Brain microvascular endothelial cell (primary cell): ENCODE measurements around the gene KMO.

ENCODE experiments used
- DNase-seq: peaks from one replicate; pipeline ENCODE4 v3.0.0-alpha.2; 2020
- H3K27ac ChIP-seq: fragments of 250-450 bp; sonication (Bioruptor Pico); 2 replicates; pipeline ENCODE4 v1.5.1; 2020; ENCODE audit warnings: mild to moderate bottlenecking, moderate library complexity
- H3K27me3 ChIP-seq: fragments of 250-450 bp; sonication (Bioruptor Pico); replicated peaks from 2 replicates; pipeline ENCODE4 v1.5.1; 2020; ENCODE audit warnings: mild to moderate bottlenecking
- H3K36me3 ChIP-seq: fragments of 250-450 bp; sonication (Bioruptor Pico); replicated peaks from 2 replicates; pipeline ENCODE4 v1.5.1; 2020; ENCODE audit warnings: mild to moderate bottlenecking
- H3K4me3 ChIP-seq: 2 replicates; pipeline ENCODE4 v1.5.1; 2011; ENCODE audit warnings: low read depth, mild to moderate bottlenecking, control low read depth, low read length, moderate library complexity
- in situ Hi-C: cut with HindIII; loops from 2 replicates; pipeline ENCODE4 v1.10.0; 2017; ENCODE audit warnings: low sequenced_read_pairs, low pct_ligation_motif_present
- TF ChIP-seq, protein P1 (sequence below): IDR thresholded peaks from 2 replicates; pipeline ENCODE4 v1.5.1; 2011; ENCODE audit warnings: low read depth, mild to moderate bottlenecking, moderate library complexity, low read length, control low read depth, inconsistent platforms; ENCODE audit errors: missing control alignments

KMO gene

DNA sequence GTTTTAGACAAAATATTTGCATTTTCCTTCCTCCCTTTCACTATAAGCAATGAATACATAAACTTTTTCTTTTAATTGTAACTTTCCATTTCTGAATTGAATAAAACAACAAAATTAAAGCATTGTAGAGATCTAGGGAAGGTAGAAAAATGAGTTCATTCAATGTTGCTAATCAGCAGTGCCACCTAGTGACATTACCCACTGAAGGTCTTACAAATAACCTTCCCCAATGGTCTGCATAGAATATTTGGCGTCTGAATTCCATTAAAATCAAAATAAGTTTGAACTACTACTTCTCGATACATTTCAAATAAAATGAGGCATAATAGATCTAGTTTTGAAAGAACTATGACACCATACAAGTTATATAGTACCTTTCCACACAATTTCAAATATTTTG is 32.3 kb upstream of the KMO start:
- peaks cover 38% of the 10 kb centered on the region for H3K36me3 ChIP-seq
- TF ChIP-seq, protein P1, sequence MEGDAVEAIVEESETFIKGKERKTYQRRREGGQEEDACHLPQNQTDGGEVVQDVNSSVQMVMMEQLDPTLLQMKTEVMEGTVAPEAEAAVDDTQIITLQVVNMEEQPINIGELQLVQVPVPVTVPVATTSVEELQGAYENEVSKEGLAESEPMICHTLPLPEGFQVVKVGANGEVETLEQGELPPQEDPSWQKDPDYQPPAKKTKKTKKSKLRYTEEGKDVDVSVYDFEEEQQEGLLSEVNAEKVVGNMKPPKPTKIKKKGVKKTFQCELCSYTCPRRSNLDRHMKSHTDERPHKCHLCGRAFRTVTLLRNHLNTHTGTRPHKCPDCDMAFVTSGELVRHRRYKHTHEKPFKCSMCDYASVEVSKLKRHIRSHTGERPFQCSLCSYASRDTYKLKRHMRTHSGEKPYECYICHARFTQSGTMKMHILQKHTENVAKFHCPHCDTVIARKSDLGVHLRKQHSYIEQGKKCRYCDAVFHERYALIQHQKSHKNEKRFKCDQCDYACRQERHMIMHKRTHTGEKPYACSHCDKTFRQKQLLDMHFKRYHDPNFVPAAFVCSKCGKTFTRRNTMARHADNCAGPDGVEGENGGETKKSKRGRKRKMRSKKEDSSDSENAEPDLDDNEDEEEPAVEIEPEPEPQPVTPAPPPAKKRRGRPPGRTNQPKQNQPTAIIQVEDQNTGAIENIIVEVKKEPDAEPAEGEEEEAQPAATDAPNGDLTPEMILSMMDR = peak; percentile 58
- in situ Hi-C loops = no loop called here
- no peaks in the 10 kb centered on the region for H3K27me3 ChIP-seq
- no peak overlapping the region for H3K4me3 ChIP-seq
- no peak overlapping the region for H3K27ac ChIP-seq
- peak; percentile 9 for DNase-seq

DNA sequence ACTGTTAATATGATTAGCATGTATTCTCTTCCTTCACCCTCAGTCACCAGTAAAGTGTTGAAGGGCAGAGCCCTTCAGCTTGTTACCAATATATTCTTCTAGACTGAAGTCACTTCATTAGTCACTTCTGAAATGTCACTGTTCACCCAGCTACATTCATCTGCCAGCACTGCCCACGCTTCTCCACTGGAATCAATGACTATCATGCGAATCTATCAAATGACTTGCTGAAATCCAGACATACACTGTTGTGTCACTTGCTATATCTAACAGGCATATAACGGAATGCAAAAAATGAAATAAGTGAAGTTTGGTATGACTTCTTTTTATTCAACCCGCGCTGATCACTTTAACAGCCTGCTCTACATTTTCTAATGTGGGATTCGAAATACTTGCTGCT is 28.7 kb upstream of the KMO start:
- TF ChIP-seq, protein P1 = no peak
- no peak for DNase-seq
- Histone ChIP-seq H3K36me3 (peaks cover 36% of the 10 kb centered on the region), H3K27me3 (no peaks in the 10 kb centered on the region), H3K4me3 (no peak overlapping the region), H3K27ac (no peak overlapping the region)
- in situ Hi-C loops = no loop called here

DNA sequence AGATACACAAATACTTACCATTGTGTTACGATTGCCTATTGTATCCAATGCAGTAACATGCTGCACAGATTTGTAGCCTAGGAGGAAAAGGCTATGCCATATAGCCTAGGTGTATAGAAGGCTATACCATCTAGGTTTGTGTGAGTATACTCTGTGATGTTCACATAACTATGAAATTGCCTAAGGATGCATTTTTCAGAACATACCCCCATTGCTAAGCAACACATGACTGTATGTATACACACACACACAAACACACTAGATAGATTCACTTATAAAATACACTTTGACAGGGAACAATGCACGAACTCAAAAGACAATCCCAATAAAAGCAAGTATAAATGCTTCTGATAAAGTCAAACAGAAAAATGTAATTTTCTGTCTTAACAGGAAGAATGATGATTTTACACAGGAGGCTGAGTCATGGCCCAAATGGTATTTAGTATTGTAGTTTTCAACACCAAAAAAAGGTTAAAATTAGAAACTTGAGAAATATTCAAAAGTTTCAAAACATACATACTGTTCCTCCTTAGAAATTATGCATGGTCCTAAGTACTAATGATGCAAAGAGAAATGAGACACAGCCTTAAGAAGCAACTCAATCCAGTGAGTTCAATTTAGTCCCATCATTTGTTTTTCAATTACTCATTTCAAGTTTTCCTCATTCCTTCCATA is 24.9 kb upstream of the KMO start:
- Histone ChIP-seq H3K27me3 (no peaks in the 10 kb centered on the region), H3K27ac (no peak overlapping the region), H3K36me3 (peaks cover 43% of the 10 kb centered on the region), H3K4me3 (no peak overlapping the region)
- TF ChIP-seq, protein P1 = no peak
- DNase-seq = no peak
- in situ Hi-C loops = no loop called here

DNA sequence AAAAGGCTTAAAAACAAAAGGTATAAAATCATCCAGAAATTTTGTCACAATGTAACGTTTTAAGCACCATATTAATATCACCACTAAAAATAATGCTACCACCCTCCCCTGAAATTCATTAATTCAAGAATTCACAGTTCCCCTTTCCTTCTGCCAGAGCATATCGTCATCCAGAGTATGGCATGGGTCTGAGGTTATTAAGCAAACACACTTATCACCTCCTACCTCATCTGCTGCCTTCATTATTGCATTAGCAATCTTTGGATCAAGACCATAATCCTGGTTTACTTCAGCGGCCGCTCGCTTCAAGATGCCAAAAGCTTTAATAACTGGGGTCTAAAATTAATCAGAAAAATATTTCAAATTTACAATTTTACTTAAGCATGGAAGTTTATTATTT is 18.8 kb upstream of the KMO start:
- peaks cover 15% of the 10 kb centered on the region for H3K36me3 ChIP-seq
- no peaks in the 10 kb centered on the region for H3K27me3 ChIP-seq
- no peak for DNase-seq
- H3K27ac ChIP-seq = no peak overlapping the region
- no peak overlapping the region for H3K4me3 ChIP-seq
- TF ChIP-seq, protein P1 = no peak
- in situ Hi-C loops = no loop called here

DNA sequence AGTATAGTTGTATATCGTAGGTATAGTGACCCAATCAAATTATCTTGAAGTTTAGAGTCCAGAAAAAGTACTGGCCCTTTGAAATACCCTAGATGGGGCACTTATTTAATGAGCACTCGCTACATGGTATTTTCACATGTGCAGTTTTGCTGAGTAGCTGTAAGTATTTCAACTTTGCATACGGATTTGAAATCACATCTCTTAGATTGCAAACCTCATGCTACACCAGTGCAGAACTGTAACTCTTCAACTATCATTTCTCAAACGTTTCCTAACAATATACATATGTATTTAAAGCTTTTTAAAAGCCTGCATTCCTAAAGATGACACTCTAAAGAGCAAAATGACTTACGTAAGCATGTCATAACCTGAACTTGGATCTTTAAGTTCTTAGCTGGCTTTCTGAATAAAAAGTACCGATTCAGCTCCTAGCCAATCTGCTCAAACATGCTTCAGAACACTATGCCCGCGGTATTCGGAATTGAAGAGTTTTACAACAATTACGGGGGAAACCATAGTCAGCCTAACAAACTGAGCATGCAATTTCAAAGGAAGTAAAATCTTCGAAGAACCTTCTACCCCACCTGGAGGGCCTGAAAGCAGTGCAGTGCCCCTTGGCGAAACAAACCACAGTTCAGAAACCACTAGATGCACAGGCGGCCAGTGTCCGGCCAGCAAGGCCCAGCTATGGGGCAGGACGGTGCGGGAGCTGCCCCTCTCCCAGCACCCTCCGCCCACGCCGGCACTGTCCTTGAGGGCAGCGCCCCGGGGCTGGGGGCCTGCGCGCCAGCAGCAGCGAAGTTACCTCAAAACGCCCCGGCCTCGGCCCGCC is 13.5 kb upstream of the KMO start:
- Histone ChIP-seq H3K4me3 (peak overlapping the region; percentile 83), H3K27ac (peak overlapping the region; percentile 57), H3K36me3 (no peaks in the 10 kb centered on the region), H3K27me3 (peaks cover 6% of the 10 kb centered on the region)
- DNase-seq = peak; percentile 18
- TF ChIP-seq, protein P1 = no peak
- in situ Hi-C loops = no loop called here
